Endometrium (tissue), 2 donors: ENCODE measurements around the gene HIVEP1.

Experiments used
- FAIRE-seq: peaks from 2 replicates; lab custom pipeline; 2012; peaks lifted over from hg19 to GRCh38; lab: Jason Lieb, UNC
- donor health status: control.
- donor health status: control.

HIVEP1 gene

DNA sequence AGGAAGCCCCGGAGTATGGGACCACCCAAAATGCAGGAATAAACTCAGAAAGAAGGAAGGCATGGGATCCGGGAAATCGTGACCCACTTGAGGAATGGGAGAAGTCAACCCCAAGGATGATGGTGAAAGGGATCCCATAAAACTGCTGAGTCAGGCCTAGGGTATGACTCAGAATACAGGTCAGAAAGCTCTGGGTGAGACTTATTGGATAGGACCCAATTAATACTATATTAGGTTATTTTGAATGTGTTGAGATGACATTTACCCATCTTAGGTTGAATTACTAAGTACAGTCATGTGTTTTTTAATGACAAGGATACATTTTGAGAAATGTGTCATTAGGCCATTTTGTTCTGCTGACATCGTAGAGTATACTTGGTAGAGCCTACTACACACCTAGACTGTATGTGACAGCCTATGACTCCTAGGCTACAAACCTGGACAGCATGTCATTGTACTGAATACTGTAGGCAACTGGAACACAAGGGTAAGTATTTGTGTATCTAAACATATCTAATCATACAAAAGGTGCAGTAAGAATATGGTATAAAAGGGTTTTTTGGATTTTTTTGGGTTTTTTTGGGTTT is 17.1 kb upstream of the HIVEP1 start:
- FAIRE-seq = no peak

DNA sequence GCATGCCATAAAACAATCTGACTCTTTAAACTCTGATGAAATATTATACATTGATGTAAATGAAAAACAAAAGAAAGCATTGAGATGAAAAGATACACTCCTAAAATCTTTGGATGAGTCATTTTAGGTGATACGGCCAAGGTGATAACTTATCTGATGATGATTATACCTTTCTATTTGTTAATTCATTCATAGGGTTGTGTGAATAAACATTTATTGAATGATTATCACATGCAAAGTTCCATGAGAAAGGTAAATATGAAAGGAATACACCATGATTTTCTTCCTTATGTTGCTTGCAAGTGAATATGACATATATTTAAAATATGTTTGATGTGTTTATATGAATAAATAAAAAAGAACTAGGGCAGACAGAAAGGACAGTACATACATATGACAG is 15.4 kb upstream of the HIVEP1 start:
- no peak for FAIRE-seq

- FAIRE-seq = no peak
Measured at GRCh38 chr6:11999246-11999645, 12.9 kb upstream of the HIVEP1 start.

DNA sequence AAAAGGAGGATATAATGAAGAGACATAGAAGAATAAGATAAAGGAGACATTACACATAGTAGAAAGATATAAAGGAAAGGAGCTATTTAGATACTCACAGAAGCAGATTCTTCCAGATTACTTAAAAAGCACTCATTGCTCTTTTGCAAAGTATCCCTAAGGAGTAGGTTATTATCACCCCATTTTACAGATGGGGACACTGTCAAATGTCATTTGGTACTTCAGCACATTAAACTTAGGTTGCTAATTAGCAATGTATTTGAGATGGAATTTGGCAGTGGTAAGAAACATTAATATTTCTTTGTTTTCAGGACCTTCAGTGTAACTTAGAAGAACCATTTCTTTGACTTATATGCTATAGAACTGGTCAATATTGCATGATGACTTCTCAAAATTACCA is 11.9 kb upstream of the HIVEP1 start:
- no peak for FAIRE-seq

GRCh38 chr6:12001004-12001705 is 11.0 kb upstream of the HIVEP1 start:
- FAIRE-seq = no peak

GRCh38 chr6:12001706-12002435 is 10.2 kb upstream of the HIVEP1 start:
- no peak for FAIRE-seq

DNA sequence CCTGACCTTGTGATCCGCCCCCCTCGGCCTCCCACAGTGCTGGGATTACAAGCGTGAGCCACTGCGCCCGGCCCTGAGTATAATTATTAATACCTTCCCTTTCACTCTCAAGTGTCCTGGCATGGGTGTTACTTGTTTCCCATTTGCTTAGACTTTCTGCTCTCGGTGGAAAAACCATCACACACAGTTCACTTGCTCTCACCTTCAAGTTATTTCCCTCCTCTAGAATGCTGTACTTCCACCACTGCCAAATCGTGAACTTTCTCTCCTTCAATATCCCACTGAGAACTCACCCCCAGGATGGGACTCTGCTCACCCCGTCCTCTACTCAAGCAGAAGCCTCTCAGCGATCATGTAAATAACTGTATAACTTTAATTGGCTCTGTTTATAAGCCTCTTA is 4.6 kb upstream of the HIVEP1 start:
- FAIRE-seq = no peak

- FAIRE-seq = no peak
Measured at GRCh38 chr6:12007887-12008286, 4.2 kb upstream of the HIVEP1 start.

DNA sequence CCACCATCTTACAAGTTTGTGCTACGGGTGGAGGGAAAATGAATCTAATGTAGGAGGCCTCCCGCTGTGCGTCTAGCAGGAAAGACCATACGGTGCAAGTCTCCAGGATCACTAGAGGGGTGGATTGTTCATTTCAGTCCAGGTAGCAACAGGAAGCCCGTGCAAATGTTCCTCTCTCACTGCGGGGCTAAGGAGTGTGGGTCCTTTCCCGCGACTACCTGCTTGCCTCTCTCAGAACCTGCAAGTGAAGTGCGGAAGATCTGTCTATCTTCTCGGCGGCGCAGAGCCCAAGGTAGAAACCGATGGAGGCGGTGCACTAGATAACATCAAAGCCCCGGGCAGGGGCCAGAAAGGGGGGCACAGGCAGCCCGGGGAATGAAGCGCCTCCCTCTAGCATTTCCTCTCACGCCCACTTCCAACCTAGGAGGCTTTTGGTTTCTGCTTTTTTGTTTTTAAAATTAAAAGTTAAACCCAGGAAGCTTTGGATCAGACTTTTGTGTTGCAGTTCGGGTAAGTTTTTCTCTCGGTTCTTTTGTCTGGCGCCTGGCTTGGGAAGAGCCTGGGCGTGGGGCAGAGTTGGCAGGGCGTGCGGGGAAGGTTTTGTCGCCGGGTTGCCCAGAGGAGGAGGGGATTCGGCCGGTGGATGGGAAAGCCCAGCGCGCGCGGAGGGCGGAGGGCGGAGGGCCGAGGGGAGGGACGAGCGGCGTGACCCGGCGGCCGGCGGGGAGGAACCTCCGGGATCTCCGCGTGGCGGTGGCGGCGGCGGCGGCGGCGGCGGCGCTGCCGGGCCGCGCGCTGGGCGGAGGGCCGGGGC is 3.5 kb upstream of the HIVEP1 start:
- no peak for FAIRE-seq

DNA sequence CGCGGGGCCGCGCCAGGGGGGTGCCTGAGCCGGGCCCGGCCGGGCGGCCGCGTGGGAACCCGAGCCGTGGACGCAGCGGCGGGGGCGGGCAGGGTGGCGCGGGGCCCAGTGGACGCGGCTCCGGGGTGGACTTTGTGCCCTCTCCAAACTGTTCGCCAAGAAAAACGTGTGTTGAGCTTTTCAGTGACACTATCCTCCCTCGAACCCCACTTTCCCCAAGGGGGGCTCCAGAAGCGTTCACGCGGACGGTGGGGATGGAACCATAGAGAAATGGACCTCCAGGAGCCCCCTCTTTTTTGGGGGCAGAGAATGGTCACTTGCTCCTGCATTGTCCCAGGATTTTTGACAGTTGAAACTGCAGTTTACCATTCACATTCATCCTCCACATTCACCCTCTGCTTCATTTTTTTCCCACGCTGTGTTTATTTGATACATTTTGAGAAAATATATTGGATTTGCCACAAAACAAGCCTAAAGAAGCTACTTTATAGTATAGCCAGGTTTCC is 2.9 kb upstream of the HIVEP1 start:
- no peak for FAIRE-seq

GRCh38 chr6:12009876-12010634 is 2.1 kb upstream of the HIVEP1 start:
- no peak for FAIRE-seq

GRCh38 chr6:12010635-12011275 is 1.4 kb upstream of the HIVEP1 start:
- FAIRE-seq = no peak

GRCh38 chr6:12011276-12012037 is 655 bp upstream of the HIVEP1 start:
- no peak for FAIRE-seq

- FAIRE-seq = no peak
Measured at GRCh38 chr6:12012558-12013306, 620 bp downstream of the HIVEP1 start.

DNA sequence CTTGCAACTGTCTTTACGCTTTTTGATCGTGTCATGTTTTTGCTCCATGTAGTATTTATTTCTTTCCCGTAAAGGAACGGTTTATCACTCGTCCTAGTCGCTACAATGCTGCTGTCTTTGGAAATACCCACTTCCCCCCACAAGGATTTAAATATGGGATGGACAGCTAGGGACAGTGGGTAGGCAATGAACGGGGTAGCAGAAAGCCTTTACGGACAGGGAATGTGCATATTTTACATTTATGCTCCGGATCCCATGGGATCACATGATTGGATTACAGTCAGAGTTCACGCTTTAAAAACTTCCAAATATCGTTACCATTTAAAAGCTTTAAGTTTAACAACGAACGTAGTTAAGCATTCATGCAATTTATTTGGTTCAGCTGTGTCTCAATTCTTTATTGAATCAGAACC is 1.2 kb downstream of the HIVEP1 start:
- FAIRE-seq = no peak

DNA sequence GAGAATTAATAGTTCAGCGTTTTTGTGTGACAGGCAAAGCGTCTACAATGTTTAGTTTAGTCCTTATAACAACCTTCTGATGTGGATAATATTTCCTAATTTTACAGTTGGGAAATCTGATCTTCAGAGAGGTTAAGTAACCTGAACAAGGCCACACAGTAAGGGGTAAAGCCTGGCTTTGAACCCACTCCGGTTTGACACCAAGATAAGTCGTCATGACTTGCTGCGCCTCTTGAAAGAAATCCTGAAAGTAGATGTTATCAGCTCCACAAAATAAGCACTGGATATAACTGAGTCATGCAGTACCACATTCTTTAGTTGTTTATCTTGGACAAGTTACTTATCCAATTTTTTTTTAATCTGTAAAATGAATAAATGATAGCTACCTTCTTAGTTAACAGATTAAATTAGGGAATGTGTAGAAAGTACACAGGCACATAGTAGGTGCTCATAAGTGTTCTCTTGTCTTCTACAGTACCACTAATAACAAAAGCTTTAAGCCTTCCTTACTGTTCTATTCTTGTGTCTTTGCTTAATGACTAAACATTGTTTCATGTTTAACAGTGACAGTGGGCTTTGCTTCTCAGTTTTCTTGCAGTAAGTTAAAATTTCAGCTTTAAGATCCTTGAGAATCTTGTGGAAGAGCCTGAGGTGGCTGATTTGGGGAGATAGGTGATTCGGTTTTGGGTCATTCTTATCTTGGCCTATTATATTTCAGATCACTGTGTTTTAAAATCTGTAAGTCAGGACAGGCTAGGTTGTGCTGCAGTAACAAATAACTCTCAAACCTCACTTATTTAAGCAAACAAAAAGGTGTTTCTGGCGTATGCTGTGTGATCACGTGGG is 2.1 kb downstream of the HIVEP1 start:
- FAIRE-seq = no peak

- no peak for FAIRE-seq
Measured at GRCh38 chr6:12014873-12015149, 2.7 kb downstream of the HIVEP1 start.

GRCh38 chr6:12017263-12017662 is 5.2 kb downstream of the HIVEP1 start:
- FAIRE-seq = no peak

- FAIRE-seq = no peak
Measured at GRCh38 chr6:12017876-12018401, 5.8 kb downstream of the HIVEP1 start.
